ENCODE measurements around the gene TBCCD1.

Gene TBCCD1

GRCh38 chr3:186515125-186515524 lies 52.0 kb downstream of the TBCCD1 start:
- CTCF ChIA-PET = no interaction called here
- TF ChIP-seq NFRKB (IDR thresholded peaks at IDR 0.05) (no peak), BHLHE40 (IDR thresholded peaks at IDR 0.05; ENCODE audit: borderline replicate concordance) (no peak), HDGF (IDR thresholded peaks at IDR 0.05; ENCODE audit: borderline replicate concordance) (no peak), SP1 (IDR thresholded peaks at IDR 0.05) (no peak), L3MBTL2 (conservative IDR thresholded peaks at IDR 0.05) (no peak), SUZ12 (IDR thresholded peaks at IDR 0.05) (no peak), TARDBP (IDR thresholded peaks at IDR 0.05) (no peak), LEF1 (IDR thresholded peaks at IDR 0.05; ENCODE audit: borderline replicate concordance) (no peak), CTBP1 (IDR thresholded peaks at IDR 0.05; ENCODE audit: borderline replicate concordance) (no peak), ELF4 (IDR thresholded peaks at IDR 0.05) (no peak), FOXA1 (IDR thresholded peaks at IDR 0.05) (no peak), FOXM1 (IDR thresholded peaks at IDR 0.05; ENCODE audit: borderline replicate concordance) (no peak), PKNOX1 (IDR thresholded peaks at IDR 0.05) (no peak), ARNT (IDR thresholded peaks at IDR 0.05) (no peak), ZNF384 (IDR thresholded peaks at IDR 0.05) (no peak), FOXK2 (IDR thresholded peaks at IDR 0.05) (no peak)
- no peak for DNase-seq (ENCODE audit: extremely low spot score)
- POLR2A ChIA-PET = no interaction called here

- POLR2A ChIA-PET = no interaction called here
- TF ChIP-seq HDGF (IDR thresholded peaks at IDR 0.05; ENCODE audit: borderline replicate concordance) (no peak), FOXK2 (IDR thresholded peaks at IDR 0.05) (no peak), ARNT (IDR thresholded peaks at IDR 0.05) (no peak), ZNF384 (IDR thresholded peaks at IDR 0.05) (no peak), NFRKB (IDR thresholded peaks at IDR 0.05) (no peak), ELF4 (IDR thresholded peaks at IDR 0.05) (no peak), CTBP1 (IDR thresholded peaks at IDR 0.05; ENCODE audit: borderline replicate concordance) (no peak), BHLHE40 (IDR thresholded peaks at IDR 0.05; ENCODE audit: borderline replicate concordance) (no peak), SP1 (IDR thresholded peaks at IDR 0.05) (no peak), PKNOX1 (IDR thresholded peaks at IDR 0.05) (no peak), L3MBTL2 (conservative IDR thresholded peaks at IDR 0.05) (no peak)
- CTCF ChIA-PET = no interaction called here
- DNase-seq (ENCODE audit: extremely low spot score) = peak; percentile 28
These were observed 52.7 kb downstream of the TBCCD1 start for GRCh38 chr3:186514296-186515002.

- ChIA-PET POLR2A (no interaction called here), CTCF (no interaction called here)
- TF ChIP-seq L3MBTL2 (conservative IDR thresholded peaks at IDR 0.05) = no peak
- no peak for TF ChIP-seq BHLHE40 (IDR thresholded peaks at IDR 0.05; ENCODE audit: borderline replicate concordance)
- no peak for TF ChIP-seq PKNOX1 (IDR thresholded peaks at IDR 0.05)
- TF ChIP-seq ARNT (IDR thresholded peaks at IDR 0.05) = no peak
- no peak for TF ChIP-seq SP1 (IDR thresholded peaks at IDR 0.05)
- no peak for TF ChIP-seq ZNF384 (IDR thresholded peaks at IDR 0.05)
- TF ChIP-seq CTBP1 (IDR thresholded peaks at IDR 0.05; ENCODE audit: borderline replicate concordance) = no peak
- TF ChIP-seq FOXA1 (IDR thresholded peaks at IDR 0.05) = no peak
- TF ChIP-seq FOXK2 (IDR thresholded peaks at IDR 0.05) = no peak
- no peak for TF ChIP-seq TARDBP (IDR thresholded peaks at IDR 0.05)
- no peak for TF ChIP-seq NFRKB (IDR thresholded peaks at IDR 0.05)
- no peak for TF ChIP-seq HDGF (IDR thresholded peaks at IDR 0.05; ENCODE audit: borderline replicate concordance)
- no peak for TF ChIP-seq FOXM1 (IDR thresholded peaks at IDR 0.05; ENCODE audit: borderline replicate concordance)
- TF ChIP-seq SUZ12 (IDR thresholded peaks at IDR 0.05) = no peak
- TF ChIP-seq LEF1 (IDR thresholded peaks at IDR 0.05; ENCODE audit: borderline replicate concordance) = no peak
- no peak for DNase-seq (ENCODE audit: extremely low spot score)
These were observed 53.8 kb downstream of the TBCCD1 start for GRCh38 chr3:186513386-186513785.

- CTCF ChIA-PET = no interaction called here
- no peak for TF ChIP-seq BHLHE40 (IDR thresholded peaks at IDR 0.05; ENCODE audit: borderline replicate concordance)
- TF ChIP-seq FOXK2 (IDR thresholded peaks at IDR 0.05) = no peak
- TF ChIP-seq CTBP1 (IDR thresholded peaks at IDR 0.05; ENCODE audit: borderline replicate concordance) = no peak
- no peak for TF ChIP-seq L3MBTL2 (conservative IDR thresholded peaks at IDR 0.05)
- no peak for TF ChIP-seq SUZ12 (IDR thresholded peaks at IDR 0.05)
- TF ChIP-seq ZNF384 (IDR thresholded peaks at IDR 0.05) = no peak
- no peak for TF ChIP-seq ELF4 (IDR thresholded peaks at IDR 0.05)
- TF ChIP-seq FOXA1 (IDR thresholded peaks at IDR 0.05) = no peak
- no peak for TF ChIP-seq LEF1 (IDR thresholded peaks at IDR 0.05; ENCODE audit: borderline replicate concordance)
- no peak for TF ChIP-seq FOXM1 (IDR thresholded peaks at IDR 0.05; ENCODE audit: borderline replicate concordance)
- TF ChIP-seq ARNT (IDR thresholded peaks at IDR 0.05) = no peak
- TF ChIP-seq SP1 (IDR thresholded peaks at IDR 0.05) = no peak
- TF ChIP-seq NFRKB (IDR thresholded peaks at IDR 0.05) = no peak
- TF ChIP-seq HDGF (IDR thresholded peaks at IDR 0.05; ENCODE audit: borderline replicate concordance) = no peak
- no peak for TF ChIP-seq TARDBP (IDR thresholded peaks at IDR 0.05)
- TF ChIP-seq PKNOX1 (IDR thresholded peaks at IDR 0.05) = no peak
- POLR2A ChIA-PET = no interaction called here
- no peak for DNase-seq (ENCODE audit: extremely low spot score)
These were observed 54.4 kb downstream of the TBCCD1 start for GRCh38 chr3:186512570-186513302.

- ChIA-PET POLR2A (no interaction called here), CTCF (no interaction called here)
- no peak for DNase-seq (ENCODE audit: extremely low spot score)
- TF ChIP-seq TARDBP (IDR thresholded peaks at IDR 0.05) (no peak), ELF4 (IDR thresholded peaks at IDR 0.05) (no peak), PKNOX1 (IDR thresholded peaks at IDR 0.05) (no peak), ARNT (IDR thresholded peaks at IDR 0.05) (no peak), BHLHE40 (IDR thresholded peaks at IDR 0.05; ENCODE audit: borderline replicate concordance) (no peak), ZNF384 (IDR thresholded peaks at IDR 0.05) (no peak), LEF1 (IDR thresholded peaks at IDR 0.05; ENCODE audit: borderline replicate concordance) (no peak), CTBP1 (IDR thresholded peaks at IDR 0.05; ENCODE audit: borderline replicate concordance) (no peak), FOXA1 (IDR thresholded peaks at IDR 0.05) (no peak), HDGF (IDR thresholded peaks at IDR 0.05; ENCODE audit: borderline replicate concordance) (no peak), FOXM1 (IDR thresholded peaks at IDR 0.05; ENCODE audit: borderline replicate concordance) (no peak), FOXK2 (IDR thresholded peaks at IDR 0.05) (no peak), SUZ12 (IDR thresholded peaks at IDR 0.05) (no peak), SP1 (IDR thresholded peaks at IDR 0.05) (no peak), NFRKB (IDR thresholded peaks at IDR 0.05) (no peak), L3MBTL2 (conservative IDR thresholded peaks at IDR 0.05) (no peak)
These were observed 55.4 kb downstream of the TBCCD1 start for GRCh38 chr3:186511702-186512101.

All from HEK293T (cell line).